ENCODE data around the gene LNP1.

GRCh38 chr3:100395679-100396431, 5.5 kb upstream of the LNP1 start:
- no peak for TF ChIP-seq POLR2A (IDR thresholded peaks at IDR 0.05)
- no peak for TF ChIP-seq POLR2AphosphoS5 (IDR thresholded peaks at IDR 0.05)
- TF ChIP-seq CTCF (IDR thresholded peaks at IDR 0.05), result no peak
